Measurements from ENCODE around the gene PODN. TPM values are rescaled to one million over a fixed set of nuclear protein-coding genes. Genes with fewer than 3 reads are reported as not detected.

PODN gene
- total RNA-seq, 1 experiment from 2014 or later, result 0.23 TPM

DNA sequence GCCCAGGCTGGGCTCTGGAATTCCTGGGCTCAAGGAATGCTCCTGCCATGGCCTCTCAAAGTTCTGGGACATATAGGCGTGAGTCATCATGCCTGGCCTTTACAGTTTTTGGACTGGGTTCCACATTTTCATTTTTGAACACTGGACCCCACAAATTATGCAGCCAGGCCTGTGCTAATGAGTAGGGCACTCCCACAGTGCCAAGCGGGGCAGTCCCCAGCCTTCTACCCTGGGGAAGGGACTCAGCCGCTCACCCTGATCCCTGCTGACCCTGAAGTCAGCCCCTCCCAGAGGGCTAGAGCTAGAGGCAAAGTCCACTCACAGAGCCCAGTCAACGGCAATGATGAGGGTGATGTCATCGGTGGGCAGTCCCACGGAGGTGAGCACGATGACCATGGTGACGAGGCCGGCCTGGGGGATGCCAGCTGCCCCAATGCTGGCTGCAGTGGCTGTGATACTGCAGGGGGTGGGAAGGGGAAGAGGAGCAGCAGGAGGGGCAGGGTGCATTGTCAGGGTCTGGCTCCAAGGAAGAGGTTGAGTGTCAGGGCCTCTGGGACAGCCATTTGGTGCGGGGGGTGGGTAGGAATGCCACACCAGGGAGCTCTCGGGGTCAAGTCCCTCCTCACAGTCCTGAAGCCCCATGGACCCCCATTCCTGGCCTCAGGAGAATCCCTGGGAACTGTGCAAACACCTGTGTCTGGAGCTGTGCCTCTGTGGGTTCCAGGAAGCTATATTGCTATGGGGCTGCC, 27.6 kb downstream of the PODN start:
- Histone ChIP-seq H3K27ac (ENCODE audit: low read length) (no peak overlapping the region), H3K36me3 (ENCODE audit: control insufficient read depth, insufficient read depth, low read length) (no peaks in the 10 kb centered on the region), H3K4me1 (ENCODE audit: control insufficient read depth, insufficient read depth, low read length) (peaks cover 4% of the 10 kb centered on the region; the same call in 1 of the 2 replicates), H3K4me3 (ENCODE audit: low read depth in 2 of 2, low read length in 2 of 2) (no peak overlapping the region), H3K9me3 (ENCODE audit: control insufficient read depth, insufficient read depth, low read depth, low read length) (no peaks in the 10 kb centered on the region), H3K27me3 (ENCODE audit: control insufficient read depth, insufficient read depth, low read length) (no peaks in the 10 kb centered on the region)
- no peak for TF ChIP-seq TCF7L2 (IDR thresholded peaks at IDR 0.05; ENCODE audit: low read depth, low read length)
- TF ChIP-seq, protein P1, sequence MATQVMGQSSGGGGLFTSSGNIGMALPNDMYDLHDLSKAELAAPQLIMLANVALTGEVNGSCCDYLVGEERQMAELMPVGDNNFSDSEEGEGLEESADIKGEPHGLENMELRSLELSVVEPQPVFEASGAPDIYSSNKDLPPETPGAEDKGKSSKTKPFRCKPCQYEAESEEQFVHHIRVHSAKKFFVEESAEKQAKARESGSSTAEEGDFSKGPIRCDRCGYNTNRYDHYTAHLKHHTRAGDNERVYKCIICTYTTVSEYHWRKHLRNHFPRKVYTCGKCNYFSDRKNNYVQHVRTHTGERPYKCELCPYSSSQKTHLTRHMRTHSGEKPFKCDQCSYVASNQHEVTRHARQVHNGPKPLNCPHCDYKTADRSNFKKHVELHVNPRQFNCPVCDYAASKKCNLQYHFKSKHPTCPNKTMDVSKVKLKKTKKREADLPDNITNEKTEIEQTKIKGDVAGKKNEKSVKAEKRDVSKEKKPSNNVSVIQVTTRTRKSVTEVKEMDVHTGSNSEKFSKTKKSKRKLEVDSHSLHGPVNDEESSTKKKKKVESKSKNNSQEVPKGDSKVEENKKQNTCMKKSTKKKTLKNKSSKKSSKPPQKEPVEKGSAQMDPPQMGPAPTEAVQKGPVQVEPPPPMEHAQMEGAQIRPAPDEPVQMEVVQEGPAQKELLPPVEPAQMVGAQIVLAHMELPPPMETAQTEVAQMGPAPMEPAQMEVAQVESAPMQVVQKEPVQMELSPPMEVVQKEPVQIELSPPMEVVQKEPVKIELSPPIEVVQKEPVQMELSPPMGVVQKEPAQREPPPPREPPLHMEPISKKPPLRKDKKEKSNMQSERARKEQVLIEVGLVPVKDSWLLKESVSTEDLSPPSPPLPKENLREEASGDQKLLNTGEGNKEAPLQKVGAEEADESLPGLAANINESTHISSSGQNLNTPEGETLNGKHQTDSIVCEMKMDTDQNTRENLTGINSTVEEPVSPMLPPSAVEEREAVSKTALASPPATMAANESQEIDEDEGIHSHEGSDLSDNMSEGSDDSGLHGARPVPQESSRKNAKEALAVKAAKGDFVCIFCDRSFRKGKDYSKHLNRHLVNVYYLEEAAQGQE (IDR thresholded peaks at IDR 0.05; ENCODE audit: insufficient read depth in 1 of 2, low read depth in 2 of 2, low read length in 1 of 2), result no peak
- TF ChIP-seq SIN3A (IDR thresholded peaks at IDR 0.05; ENCODE audit: borderline replicate concordance, insufficient read depth, low read depth, low read length), result no peak
- TF ChIP-seq POLR2AphosphoS5 (IDR thresholded peaks at IDR 0.05; ENCODE audit: low read depth, low read length), result no peak
- TF ChIP-seq, protein P2, sequence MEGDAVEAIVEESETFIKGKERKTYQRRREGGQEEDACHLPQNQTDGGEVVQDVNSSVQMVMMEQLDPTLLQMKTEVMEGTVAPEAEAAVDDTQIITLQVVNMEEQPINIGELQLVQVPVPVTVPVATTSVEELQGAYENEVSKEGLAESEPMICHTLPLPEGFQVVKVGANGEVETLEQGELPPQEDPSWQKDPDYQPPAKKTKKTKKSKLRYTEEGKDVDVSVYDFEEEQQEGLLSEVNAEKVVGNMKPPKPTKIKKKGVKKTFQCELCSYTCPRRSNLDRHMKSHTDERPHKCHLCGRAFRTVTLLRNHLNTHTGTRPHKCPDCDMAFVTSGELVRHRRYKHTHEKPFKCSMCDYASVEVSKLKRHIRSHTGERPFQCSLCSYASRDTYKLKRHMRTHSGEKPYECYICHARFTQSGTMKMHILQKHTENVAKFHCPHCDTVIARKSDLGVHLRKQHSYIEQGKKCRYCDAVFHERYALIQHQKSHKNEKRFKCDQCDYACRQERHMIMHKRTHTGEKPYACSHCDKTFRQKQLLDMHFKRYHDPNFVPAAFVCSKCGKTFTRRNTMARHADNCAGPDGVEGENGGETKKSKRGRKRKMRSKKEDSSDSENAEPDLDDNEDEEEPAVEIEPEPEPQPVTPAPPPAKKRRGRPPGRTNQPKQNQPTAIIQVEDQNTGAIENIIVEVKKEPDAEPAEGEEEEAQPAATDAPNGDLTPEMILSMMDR (IDR thresholded peaks at IDR 0.05), result no peak
- no peak for DNase-seq (ENCODE audit: low read depth, low spot score)
- in situ Hi-C loops (cut with HindIII; ENCODE audit: low pct_unique_long_range_greater_than_20kb, low sequenced_read_pairs) (no loop called here), intact Hi-C loops (cut with micrococcal nuclease; ENCODE audit: unreplicated experiment) (no loop called here)
- ChIA-PET POLR2A (interaction anchor here (0.6 kb wide), 1 partner anchor 355 kb away, joined by 4 read pairs; no protein-coding TSS in a partner anchor), CTCF (no interaction called here)
- ATAC-seq, result no peak
- no TSS peak for BruUV-seq (replicated peaks)

DNA sequence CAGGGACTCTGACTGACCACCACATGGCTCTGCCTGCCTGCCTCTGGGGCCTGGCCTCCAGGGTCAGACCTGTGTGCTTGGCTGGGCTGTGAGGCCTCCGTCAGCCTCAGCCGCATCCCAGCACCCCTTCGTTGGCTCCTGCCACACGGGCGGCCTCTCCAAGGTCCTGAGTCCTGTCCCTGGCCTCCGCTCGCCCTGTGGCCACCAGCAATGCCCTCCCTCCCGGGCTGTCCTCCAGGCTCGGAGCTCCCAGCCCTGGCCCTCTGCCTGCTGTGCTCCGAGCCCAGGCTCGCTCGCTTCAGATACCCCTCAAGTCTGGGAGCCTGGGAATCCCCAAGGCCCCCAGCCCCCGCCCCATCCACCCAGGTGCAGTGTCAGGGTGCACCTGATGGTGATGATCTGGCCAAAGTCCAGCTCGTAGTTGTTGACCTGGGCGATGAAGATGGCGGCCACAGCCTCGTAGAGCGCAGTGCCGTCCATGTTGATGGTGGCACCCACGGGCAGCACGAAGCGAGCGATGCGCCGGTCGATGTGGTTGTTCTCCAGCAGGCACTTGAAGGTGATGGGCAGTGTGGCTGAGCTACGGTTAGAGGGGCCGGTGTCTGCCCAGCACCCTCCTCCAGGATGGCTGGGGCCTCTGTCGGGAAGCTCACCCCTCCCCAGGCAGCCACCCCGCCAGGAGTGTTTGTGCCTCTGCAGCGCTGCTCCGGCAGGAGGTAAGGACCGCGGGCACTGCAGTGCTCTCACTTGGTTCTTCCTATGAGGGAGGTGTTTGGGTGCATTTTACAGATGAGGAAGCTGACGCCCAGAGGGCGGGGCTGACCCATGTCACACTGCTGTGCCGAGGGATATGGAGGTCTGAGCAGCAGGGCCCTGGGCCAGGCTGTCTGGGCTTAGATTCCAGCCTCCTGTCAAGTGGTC, 28.5 kb downstream of the PODN start:
- H3K4me3 ChIP-seq (ENCODE audit: low read depth in 2 of 2, low read length in 2 of 2), result no peak overlapping the region
- TF ChIP-seq, protein P2 (IDR thresholded peaks at IDR 0.05), result no peak
- TF ChIP-seq POLR2AphosphoS5 (IDR thresholded peaks at IDR 0.05; ENCODE audit: low read depth, low read length) (no peak), TCF7L2 (IDR thresholded peaks at IDR 0.05; ENCODE audit: low read depth, low read length) (no peak), SIN3A (IDR thresholded peaks at IDR 0.05; ENCODE audit: borderline replicate concordance, insufficient read depth, low read depth, low read length) (no peak)
- TF ChIP-seq, protein P1 (IDR thresholded peaks at IDR 0.05; ENCODE audit: insufficient read depth in 1 of 2, low read depth in 2 of 2, low read length in 1 of 2), result no peak
- DNase-seq (ENCODE audit: low read depth, low spot score) (no peak), ATAC-seq (no peak)
- intact Hi-C loops (cut with micrococcal nuclease; ENCODE audit: unreplicated experiment) (no loop called here), in situ Hi-C loops (cut with HindIII; ENCODE audit: low pct_unique_long_range_greater_than_20kb, low sequenced_read_pairs) (no loop called here)
- POLR2A ChIA-PET, result interaction anchor here (0.6 kb wide), 1 partner anchor 356 kb away, joined by 4 read pairs; no protein-coding TSS in a partner anchor
- CTCF ChIA-PET, result no interaction called here
- no TSS peak for BruUV-seq (replicated peaks)
- H3K27ac ChIP-seq (ENCODE audit: low read length), result no peak overlapping the region
- peaks cover 4% of the 10 kb centered on the region; the same call in 1 of the 2 replicates for H3K4me1 ChIP-seq (ENCODE audit: control insufficient read depth, insufficient read depth, low read length)
- no peaks in the 10 kb centered on the region for H3K9me3 ChIP-seq (ENCODE audit: control insufficient read depth, insufficient read depth, low read depth, low read length)
- H3K27me3 ChIP-seq (ENCODE audit: control insufficient read depth, insufficient read depth, low read length), result no peaks in the 10 kb centered on the region
- no peaks in the 10 kb centered on the region for H3K36me3 ChIP-seq (ENCODE audit: control insufficient read depth, insufficient read depth, low read length)

Measured in Panc1 (cell line).